HG02884 (cell line): ENCODE measurements around the gene ATXN1.
A peak's percentile ranks its signal among the peaks of the same experiment; 100 is the strongest.

Experiments
- ATAC-seq: cut with Tn5 transposase; IDR thresholded peaks from one replicate; pipeline ENCODE4 v1.9.1; 2021; ENCODE audit warnings: mild to moderate bottlenecking, moderate library complexity; ENCODE audit not compliant: unreplicated experiment

ATXN1 gene

GRCh38 chr6:16302721-16303552 lies 458.3 kb downstream of the ATXN1 start:
- ATAC-seq: no peak

GRCh38 chr6:16301511-16301910 lies 459.7 kb downstream of the ATXN1 start:
- ATAC-seq: peak; percentile 60

- ATAC-seq: no peak
Measured at GRCh38 chr6:16299861-16300260, 461.4 kb downstream of the ATXN1 start.

- no peak for ATAC-seq
Measured at GRCh38 chr6:16296061-16296670, 465.1 kb downstream of the ATXN1 start.

- ATAC-seq: no peak
Measured at GRCh38 chr6:16295471-16295870, 465.8 kb downstream of the ATXN1 start.

- no peak for ATAC-seq
Measured at GRCh38 chr6:16295060-16295459, 466.2 kb downstream of the ATXN1 start.

GRCh38 chr6:16294371-16294770 lies 466.9 kb downstream of the ATXN1 start:
- no peak for ATAC-seq

- ATAC-seq: no peak
Measured at GRCh38 chr6:16292942-16293341, 468.3 kb downstream of the ATXN1 start.

GRCh38 chr6:16292432-16292831 lies 468.8 kb downstream of the ATXN1 start:
- ATAC-seq: no peak

- no peak for ATAC-seq
Measured at GRCh38 chr6:16291739-16292138, 469.5 kb downstream of the ATXN1 start.

GRCh38 chr6:16288163-16288562 lies 473.1 kb downstream of the ATXN1 start:
- ATAC-seq: no peak

GRCh38 chr6:16286151-16286522 lies 475.1 kb downstream of the ATXN1 start:
- no peak for ATAC-seq

GRCh38 chr6:16285467-16286150 lies 475.7 kb downstream of the ATXN1 start:
- ATAC-seq: no peak

- ATAC-seq: no peak
Measured at GRCh38 chr6:16284472-16284871, 476.8 kb downstream of the ATXN1 start.

GRCh38 chr6:16282370-16282769 lies 478.9 kb downstream of the ATXN1 start:
- ATAC-seq: no peak

- ATAC-seq: no peak
Measured at GRCh38 chr6:16279243-16279642, 482.0 kb downstream of the ATXN1 start.

GRCh38 chr6:16278750-16279149 lies 482.5 kb downstream of the ATXN1 start:
- no peak for ATAC-seq

GRCh38 chr6:16278048-16278724 lies 483.1 kb downstream of the ATXN1 start:
- no peak for ATAC-seq

- peak; percentile 55 for ATAC-seq
Measured at GRCh38 chr6:16277101-16277981, 483.9 kb downstream of the ATXN1 start.

- ATAC-seq: no peak
Measured at GRCh38 chr6:16274885-16275589, 486.2 kb downstream of the ATXN1 start.
